HepG2 (cell line): ENCODE data around the gene CD99L2. TPM values are rescaled to one million over a fixed set of nuclear protein-coding genes. Genes with fewer than 3 reads are reported as not detected.

Experiments
- ATAC-seq: fragments of 200-7000 bp; cut with Tn5 transposase; 3 replicates; pipeline ENCODE4 v1.9.1; 2020; ENCODE audit warnings: mild to moderate bottlenecking, moderate library complexity
- BruUV-seq: library from RNA; stranded (reverse); fragments of 400-500 nt; replicated peaks from 2 replicates; lab custom pipeline; 2021; lab: Mats Ljungman, UMichigan
- CTCF ChIA-PET: fragments of 300-600 bp; formaldehyde crosslinking; extraction: SDS; loops from one replicate; lab custom pipeline; 2021; ENCODE audit warnings: low total read pairs, inconsistent platforms, low intra/inter-chr PET ratio; lab: Yijun Ruan, JAX
- POLR2A ChIA-PET: fragments of 350-600 bp; sonication (Branson Sonifier 250); formaldehyde crosslinking; loops from one replicate; lab custom pipeline; 2020; ENCODE audit warnings: antibody characterized with exemption, inconsistent platforms; lab: Yijun Ruan, JAX
- DNase-seq: peaks from one replicate; pipeline ENCODE4 v3.0.0-alpha.2; 2015; ENCODE audit warnings: low spot score
- FAIRE-seq: peaks from 3 replicates; lab custom pipeline; 2011; peaks lifted over from hg19 to GRCh38; lab: Jason Lieb, UNC
- H2AFZ ChIP-seq: one replicate; pipeline ENCODE4 v1.6.1; 2011; ENCODE audit warnings: low read length, inconsistent platforms
- H3K27ac ChIP-seq: fragments of 300-600 bp; 3 replicates; pipeline ENCODE4 v1.8.0; 2011; ENCODE audit warnings: mixed run types, mild to moderate bottlenecking, mixed read lengths, low read length, inconsistent platforms; ENCODE audit not compliant: insufficient read depth; ENCODE audit errors: extremely low read length
- H3K27me3 ChIP-seq, 2 experiments: fragments of 200-600 bp in 1 of 2; 2 replicates in 1 of 2; 3 replicates in 1 of 2; pipeline versions ENCODE4 v1.6.0 to v1.8.0; 2011; ENCODE audit warnings: low read length in 2 of 2, mild to moderate bottlenecking in 2 of 2, moderate library complexity in 2 of 2, inconsistent platforms in 1 of 2; ENCODE audit not compliant: insufficient read depth in 2 of 2, control insufficient read depth in 1 of 2
- H3K36me3 ChIP-seq, 2 experiments: fragments of 200-600 bp in 1 of 2; replicated peaks in 1 of 2; 2 replicates in 1 of 2; 3 replicates in 1 of 2; pipeline versions ENCODE4 v1.5.1 to v1.8.0; 2011; ENCODE audit warnings: low read length in 2 of 2, inconsistent platforms in 1 of 2; ENCODE audit not compliant: insufficient read depth in 2 of 2, control insufficient read depth in 1 of 2
- H3K4me1 ChIP-seq: 2 replicates; pipeline ENCODE4 v1.5.1; 2012; ENCODE audit warnings: low read length, inconsistent platforms; ENCODE audit not compliant: insufficient read depth
- H3K4me2 ChIP-seq: 2 replicates; pipeline ENCODE4 v1.6.0; 2011; ENCODE audit warnings: low read depth, low read length, inconsistent platforms
- H3K4me3 ChIP-seq, 3 experiments: fragments of 200-600 bp in 1 of 3; sonication (generic), shearing (Covaris generic) in 1 of 3; replicated peaks in 1 of 3; 2 replicates each; pipeline ENCODE4 v1.5.1; 2011 to 2016; ENCODE audit warnings: low read length in 3 of 3, inconsistent platforms in 2 of 3, low read depth in 2 of 3, mild to moderate bottlenecking in 2 of 3, control low read depth in 1 of 3, mixed read lengths in 1 of 3; ENCODE audit not compliant: insufficient read depth in 1 of 3
- H3K79me2 ChIP-seq: one replicate; pipeline ENCODE4 v1.6.1; 2011; ENCODE audit warnings: low read length, inconsistent platforms; ENCODE audit not compliant: insufficient read depth
- H3K9ac ChIP-seq: 2 replicates; pipeline ENCODE4 v1.6.0; 2011; ENCODE audit warnings: mild to moderate bottlenecking, low read depth, low read length, inconsistent platforms; ENCODE audit not compliant: insufficient read depth
- H3K9me3 ChIP-seq: 2 replicates; pipeline ENCODE4 v1.5.1; 2012; ENCODE audit warnings: mild to moderate bottlenecking, low read length
- H4K20me1 ChIP-seq: 2 replicates; pipeline ENCODE4 v1.6.0; 2011; ENCODE audit warnings: inconsistent platforms, mild to moderate bottlenecking, low read length, moderate library complexity; ENCODE audit not compliant: insufficient read depth
- HMGXB3 ChIP-seq: sonication (generic); formaldehyde crosslinking; IDR thresholded peaks from 2 replicates; pipeline ENCODE4 v1.4.0; 2020; ENCODE audit warnings: missing genetic modification reagents, borderline replicate concordance
- PLRG1 ChIP-seq: fragments of 450-650 bp; conservative IDR thresholded peaks from 2 replicates; pipeline ENCODE4 v1.6.1; 2016
- RBM39 ChIP-seq: fragments of 200-400 bp; formaldehyde crosslinking; IDR thresholded peaks from one replicate; pipeline ENCODE4 v1.6.1; 2018; ENCODE audit warnings: antibody characterized with exemption, mild to moderate bottlenecking, low read depth, low read length; ENCODE audit not compliant: poor library complexity, severe bottlenecking
- SIN3B ChIP-seq: fragments of 150-350 bp; IDR thresholded peaks from 2 replicates; pipeline ENCODE4 v1.6.1; 2014; ENCODE audit warnings: low read length
- ZFAT ChIP-seq: sonication (generic); formaldehyde crosslinking; conservative IDR thresholded peaks from 2 replicates; pipeline ENCODE4 v1.8.1; 2023; ENCODE audit warnings: missing genetic modification reagents, inconsistent platforms
- ZNF317 ChIP-seq: sonication (generic); formaldehyde crosslinking; IDR thresholded peaks from 2 replicates; pipeline ENCODE4 v1.5.0; 2020; ENCODE audit warnings: mild to moderate bottlenecking, missing genetic modification reagents
- ZNF335 ChIP-seq: sonication (generic); formaldehyde crosslinking; IDR thresholded peaks from 2 replicates; pipeline ENCODE4 v1.4.0; 2020; ENCODE audit warnings: missing genetic modification reagents
- ZNF431 ChIP-seq: sonication (generic); formaldehyde crosslinking; IDR thresholded peaks from 2 replicates; pipeline ENCODE4 v1.9.0; 2022; ENCODE audit warnings: missing genetic modification reagents, low read depth, mild to moderate bottlenecking, borderline replicate concordance
- ZNF563 ChIP-seq: sonication (generic); formaldehyde crosslinking; IDR thresholded peaks from 2 replicates; pipeline ENCODE4 v1.8.0; 2022; ENCODE audit warnings: mild to moderate bottlenecking, moderate library complexity, missing genetic modification reagents
- ZNF841 ChIP-seq: sonication (generic); formaldehyde crosslinking; IDR thresholded peaks from 2 replicates; pipeline ENCODE4 v1.8.1; 2023; ENCODE audit warnings: missing genetic modification reagents, borderline replicate concordance
- WGBS: methylation state at CpG from one replicate; pipeline ENCODE4 v1.1.6; 2017; ENCODE audit warnings: low lambda C conversion rate; 5-methylcytosine and 5-hydroxymethylcytosine counted together
- in situ Hi-C: cut with HindIII; loops from 2 replicates; pipeline ENCODE4 v1.10.0; 2017; ENCODE audit warnings: low pct_unique_long_range_greater_than_20kb; ENCODE audit not compliant: extremely low pct_ligation_motif_present
- intact Hi-C: fragments of 100-400 bp; cut with micrococcal nuclease; formaldehyde crosslinking; loops from one replicate; pipeline ENCODE4 v1.10.0; 2022; ENCODE audit not compliant: unreplicated experiment
- polyA plus RNA-seq, 8 experiments: library from polyadenylated mRNA; depleted of rRNA in 3 of 8; stranded (reverse) in 7 of 8; unstranded in 1 of 8; fragments of >200 nt; fragmentation: Illumina TruSeq in 4 of 8; extraction: Trizol in 4 of 8; gene quantifications; 2 replicates each; pipeline versions ENCODE4 v1.2.1 to v1.2.3, GENCODE V29; 2011 to 2016; ENCODE audit warnings: low read depth in 4 of 8, missing spikeins in 1 of 8, mixed read lengths in 1 of 8; ENCODE audit not compliant: insufficient read depth in 1 of 8
- total RNA-seq, 5 experiments: library from RNA; depleted of rRNA; stranded (reverse); fragments of >200 nt; fragmentation: Illumina TruSeq; extraction: Trizol; gene quantifications; 2 replicates each; pipeline ENCODE4 v1.2.3, GENCODE V29; 2016; ENCODE audit warnings: low read depth in 1 of 5
- TF ChIP-seq, protein P1 (sequence below): sonication (generic); formaldehyde crosslinking; IDR thresholded peaks from 2 replicates; pipeline ENCODE4 v1.5.0; 2020; ENCODE audit warnings: missing genetic modification reagents

Gene CD99L2
- total and polyA plus RNA-seq, 2 of the 13 experiments (the other 11 are each of a cell fraction or from before 2014, with no cell fraction given) = 6.9 to 7.6 TPM

DNA sequence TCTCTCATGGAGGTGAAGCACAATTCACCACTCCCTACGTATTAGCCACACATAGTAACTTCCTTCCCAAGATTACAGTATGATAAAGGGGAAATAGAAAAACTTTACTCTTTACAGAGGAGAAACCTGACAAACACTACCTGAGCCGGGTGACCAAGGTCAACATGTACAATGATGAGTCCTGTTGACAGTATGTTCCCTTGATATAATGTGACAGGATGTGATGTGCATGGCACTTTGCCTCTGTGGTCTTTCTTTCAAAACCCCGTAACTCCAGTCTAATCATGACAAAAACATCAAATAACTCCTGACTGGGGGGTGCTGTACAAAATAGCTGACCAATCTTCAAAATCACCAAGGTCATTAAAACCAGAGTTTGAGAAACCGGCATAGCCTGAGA lies 60.6 kb downstream of the CD99L2 start:
- WGBS = 56% methylated on average over 4 of the region's 4 CpGs

DNA sequence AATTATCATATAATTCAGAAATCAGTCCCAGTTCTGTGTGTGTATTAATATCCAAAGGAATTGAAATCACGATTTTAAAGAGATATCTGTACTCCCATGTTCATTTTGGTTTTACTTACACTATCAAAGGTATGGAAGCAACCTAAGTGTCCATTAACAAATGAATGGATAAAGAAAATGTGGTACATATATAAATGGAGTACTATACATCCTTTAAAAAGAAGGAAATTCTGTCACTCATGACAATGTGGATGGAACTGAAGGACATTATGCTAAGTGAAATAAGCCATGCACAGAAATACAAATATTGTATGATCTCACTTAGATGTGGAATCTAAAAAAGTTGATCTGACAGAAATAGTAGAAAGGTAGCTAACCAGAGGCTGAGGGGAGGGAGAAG lies 63.8 kb downstream of the CD99L2 start:
- FAIRE-seq = no peak
- POLR2A ChIA-PET = no interaction called here
- intact Hi-C loops (no loop called here), in situ Hi-C loops (no loop called here)
- Histone ChIP-seq H2AFZ (no peak overlapping the region), H4K20me1 (no peaks in the 10 kb centered on the region), H3K4me3 (no peak overlapping the region), H3K9me3 (no peaks in the 10 kb centered on the region), H3K4me2 (no peak overlapping the region), H3K9ac (no peak overlapping the region), H3K79me2 (no peaks in the 10 kb centered on the region), H3K27me3 (no peaks in the 10 kb centered on the region), H3K27ac (no peak overlapping the region), H3K36me3 (no peaks in the 10 kb centered on the region), H3K4me1 (no peaks in the 10 kb centered on the region)
- DNase-seq = no peak
- no peak for ATAC-seq
- no peak for TF ChIP-seq HMGXB3
- TF ChIP-seq ZNF335 = no peak
- no peak for TF ChIP-seq PLRG1
- TF ChIP-seq SIN3B = no peak
- no peak for TF ChIP-seq ZNF563
- TF ChIP-seq ZNF841 (CRISPR knock-in tag) = no peak
- TF ChIP-seq, protein P1, sequence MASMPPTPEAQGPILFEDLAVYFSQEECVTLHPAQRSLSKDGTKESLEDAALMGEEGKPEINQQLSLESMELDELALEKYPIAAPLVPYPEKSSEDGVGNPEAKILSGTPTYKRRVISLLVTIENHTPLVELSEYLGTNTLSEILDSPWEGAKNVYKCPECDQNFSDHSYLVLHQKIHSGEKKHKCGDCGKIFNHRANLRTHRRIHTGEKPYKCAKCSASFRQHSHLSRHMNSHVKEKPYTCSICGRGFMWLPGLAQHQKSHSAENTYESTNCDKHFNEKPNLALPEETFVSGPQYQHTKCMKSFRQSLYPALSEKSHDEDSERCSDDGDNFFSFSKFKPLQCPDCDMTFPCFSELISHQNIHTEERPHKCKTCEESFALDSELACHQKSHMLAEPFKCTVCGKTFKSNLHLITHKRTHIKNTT = no peak
- no peak for TF ChIP-seq ZFAT (CRISPR knock-in tag)
- 29% methylated on average over 1 of the region's 1 CpG for WGBS
- no TSS peak for BruUV-seq
- CTCF ChIA-PET = no interaction called here

More for the DNA sequence above, 60.6 kb downstream of the CD99L2 start:
- Histone ChIP-seq H3K4me2 (no peak overlapping the region), H3K4me3 (no peak overlapping the region), H3K9me3 (no peaks in the 10 kb centered on the region), H3K9ac (no peak overlapping the region), H3K27me3 (no peaks in the 10 kb centered on the region), H3K27ac (no peak overlapping the region), H4K20me1 (no peaks in the 10 kb centered on the region), H3K36me3 (no peaks in the 10 kb centered on the region), H3K79me2 (no peaks in the 10 kb centered on the region), H3K4me1 (no peaks in the 10 kb centered on the region), H2AFZ (no peak overlapping the region)
- intact Hi-C loops = no loop called here
- ChIA-PET POLR2A (no interaction called here), CTCF (no interaction called here)
- in situ Hi-C loops = no loop called here
- DNase-seq (peak; percentile 4), ATAC-seq (no peak), FAIRE-seq (no peak)
- TF ChIP-seq ZNF431 (CRISPR knock-in tag) (no peak), RBM39 (no peak), ZNF317 (CRISPR knock-in tag) (no peak)
- no TSS peak for BruUV-seq
